Stimulated activated memory B cell treated with anti-CD40 and anti-IgM and Interleukin-4, amounts not matched to agents 10 μg/mL and 1 μg/mL and 100 μg/mL, for 72 hours (primary cell): ENCODE results near the gene PFKL.

Experiments used
- ATAC-seq: fragments of 150-1000 bp; cut with Tn5 transposase; 2 replicates; pipeline ENCODE4 v1.10.0; 2021
- H3K27ac Mint-ChIP-seq: one replicate; pipeline ENCODE4 v1.8.0; 2022; ENCODE audit warnings: mild to moderate bottlenecking, mixed read lengths
- H3K27me3 Mint-ChIP-seq: one replicate; pipeline ENCODE4 v1.8.0; 2022; ENCODE audit warnings: mixed read lengths
- H3K36me3 Mint-ChIP-seq: one replicate; pipeline ENCODE4 v1.8.0; 2022; ENCODE audit warnings: mixed read lengths
- H3K4me1 Mint-ChIP-seq: one replicate; pipeline ENCODE4 v1.8.0; 2022; ENCODE audit warnings: mixed read lengths
- H3K4me3 Mint-ChIP-seq: one replicate; pipeline ENCODE4 v1.8.0; 2022; ENCODE audit warnings: mild to moderate bottlenecking, moderate library complexity, mixed read lengths
- H3K9me3 Mint-ChIP-seq: one replicate; pipeline ENCODE4 v1.8.0; 2022; ENCODE audit warnings: mixed read lengths

The PFKL gene

DNA sequence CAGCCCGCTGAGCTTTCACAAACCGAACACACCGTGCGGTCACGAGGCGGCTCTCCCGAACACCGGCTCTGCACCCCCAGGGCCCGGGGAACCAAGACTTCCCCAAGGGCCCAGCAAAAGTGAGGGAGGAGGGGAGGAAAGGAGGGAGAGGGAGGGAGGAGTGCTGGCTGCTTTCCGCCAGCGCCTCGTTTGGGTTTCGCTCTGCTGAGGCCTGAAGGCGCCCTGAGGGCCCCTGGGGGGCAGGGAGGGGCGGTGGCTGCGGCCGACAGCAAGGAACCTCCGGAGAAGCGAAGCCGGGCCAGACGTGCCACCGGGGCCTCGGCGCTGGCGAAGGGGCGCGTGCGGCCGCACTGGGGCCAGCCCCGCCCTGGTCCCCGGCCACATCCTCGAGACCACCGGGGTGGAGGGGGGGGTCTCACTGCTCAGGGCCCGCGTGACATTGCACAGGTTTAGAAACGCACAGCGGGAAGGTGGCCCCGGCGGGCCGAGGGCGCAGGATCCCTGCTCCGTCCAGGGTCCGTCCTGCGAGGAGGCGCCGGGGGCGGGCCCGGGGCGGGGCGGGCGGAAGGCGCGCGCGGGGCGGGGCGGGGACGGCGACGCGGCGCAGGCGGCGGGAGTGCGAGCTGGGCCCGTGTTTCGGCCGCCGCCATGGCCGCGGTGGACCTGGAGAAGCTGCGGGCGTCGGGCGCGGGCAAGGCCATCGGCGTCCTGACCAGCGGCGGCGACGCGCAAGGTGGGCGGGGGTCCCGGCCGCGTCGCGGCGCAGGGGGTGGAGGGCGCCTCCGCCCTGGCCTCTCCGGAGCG, at the start of gene PFKL:
TSS of gene PFKL (plus strand) at position 596 of the 804 bp plus-strand sequence. CDS start at position 649, 53 bp downstream.
- Mint-ChIP-seq H3K4me3 (peak within 1 kb of the TSS; percentile 83), H3K36me3 (peaks cover under 1% of the 10 kb centered on the region), H3K4me1 (peaks cover 78% of the 10 kb centered on the region), H3K9me3 (no peaks in the 10 kb centered on the region), H3K27me3 (no peaks in the 10 kb centered on the region), H3K27ac (peak within 1 kb of the TSS; percentile 90)
- peak; percentile 84 for ATAC-seq

DNA sequence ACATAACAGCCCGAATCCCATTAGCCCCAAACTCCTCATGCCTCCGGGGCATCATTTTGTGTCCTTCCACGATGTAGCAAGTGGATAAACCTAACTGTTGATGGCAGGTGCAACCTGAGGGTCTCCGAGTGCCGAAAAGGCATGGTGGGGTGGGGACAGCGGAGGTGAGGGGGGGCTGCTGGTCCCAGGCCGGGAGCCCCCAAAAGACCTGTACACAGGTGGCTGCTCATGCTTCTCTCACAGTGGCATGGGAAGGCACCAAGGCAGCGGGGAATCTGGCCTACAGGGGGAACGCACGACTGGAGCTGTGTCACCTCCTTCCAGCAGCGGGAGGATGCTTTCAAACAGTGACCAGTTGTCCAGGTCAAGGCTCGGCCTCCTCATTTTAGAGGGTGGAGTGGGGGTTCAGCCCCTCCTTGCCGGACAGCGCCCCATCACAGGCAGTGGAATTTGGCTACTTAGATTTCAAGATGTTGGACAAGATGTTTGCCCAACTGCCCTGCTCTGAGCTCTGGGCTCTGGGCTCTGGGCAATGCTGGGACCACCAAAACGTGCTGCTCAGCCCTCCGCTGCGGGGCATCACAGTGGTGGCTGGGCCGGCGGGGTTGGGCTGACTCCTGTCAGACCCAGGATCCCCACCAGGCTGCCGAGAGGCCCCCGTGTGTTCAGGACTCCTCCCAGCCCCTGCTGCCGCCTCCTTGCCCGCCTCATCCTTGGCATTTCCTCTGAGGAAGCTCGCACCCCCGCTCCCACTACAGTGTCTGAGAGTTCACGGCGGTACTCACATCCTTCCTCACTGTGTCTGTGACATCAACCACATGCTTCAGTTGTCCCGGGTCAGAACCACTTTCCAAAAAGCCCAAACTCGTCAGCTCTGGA, 45.8 kb upstream of the PFKL start:
- Mint-ChIP-seq H3K36me3 (no peaks in the 10 kb centered on the region), H3K27ac (no peak overlapping the region)

DNA sequence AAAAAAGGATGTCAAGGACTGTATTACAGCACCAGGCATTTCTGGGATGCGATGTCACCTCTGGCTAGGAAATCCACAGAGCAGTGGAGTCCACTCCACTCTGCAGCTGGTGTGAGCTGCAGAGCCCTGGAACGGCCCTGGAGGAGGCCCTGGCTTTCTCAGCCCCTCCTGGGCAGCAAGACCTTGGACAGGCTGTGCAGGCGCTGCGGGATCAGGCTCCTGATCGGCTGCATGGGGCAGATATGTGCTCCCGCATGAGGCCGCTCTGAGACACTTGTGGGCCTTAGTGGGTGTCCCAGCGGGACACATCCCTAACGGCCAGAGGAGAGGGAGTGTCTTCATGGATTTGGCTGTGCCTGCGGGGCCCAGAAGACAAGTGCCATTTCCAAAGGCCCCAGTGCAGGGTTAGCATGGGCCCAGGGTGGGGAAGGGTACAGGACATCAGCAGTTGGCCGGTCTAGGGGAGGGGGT, 44.3 kb upstream of the PFKL start:
- ATAC-seq, result no peak
- Mint-ChIP-seq H3K9me3 (no peaks in the 10 kb centered on the region), H3K4me1 (peaks cover 6% of the 10 kb centered on the region), H3K27me3 (peaks cover 14% of the 10 kb centered on the region), H3K36me3 (no peaks in the 10 kb centered on the region), H3K27ac (no peak overlapping the region), H3K4me3 (no peak overlapping the region)

More for the DNA sequence above, 45.8 kb upstream of the PFKL start:
- peak; percentile 17 for ATAC-seq
- H3K9me3 Mint-ChIP-seq, result no peaks in the 10 kb centered on the region
- peaks cover 14% of the 10 kb centered on the region for H3K27me3 Mint-ChIP-seq
- no peak overlapping the region for H3K4me3 Mint-ChIP-seq
- H3K4me1 Mint-ChIP-seq, result peaks cover 6% of the 10 kb centered on the region

DNA sequence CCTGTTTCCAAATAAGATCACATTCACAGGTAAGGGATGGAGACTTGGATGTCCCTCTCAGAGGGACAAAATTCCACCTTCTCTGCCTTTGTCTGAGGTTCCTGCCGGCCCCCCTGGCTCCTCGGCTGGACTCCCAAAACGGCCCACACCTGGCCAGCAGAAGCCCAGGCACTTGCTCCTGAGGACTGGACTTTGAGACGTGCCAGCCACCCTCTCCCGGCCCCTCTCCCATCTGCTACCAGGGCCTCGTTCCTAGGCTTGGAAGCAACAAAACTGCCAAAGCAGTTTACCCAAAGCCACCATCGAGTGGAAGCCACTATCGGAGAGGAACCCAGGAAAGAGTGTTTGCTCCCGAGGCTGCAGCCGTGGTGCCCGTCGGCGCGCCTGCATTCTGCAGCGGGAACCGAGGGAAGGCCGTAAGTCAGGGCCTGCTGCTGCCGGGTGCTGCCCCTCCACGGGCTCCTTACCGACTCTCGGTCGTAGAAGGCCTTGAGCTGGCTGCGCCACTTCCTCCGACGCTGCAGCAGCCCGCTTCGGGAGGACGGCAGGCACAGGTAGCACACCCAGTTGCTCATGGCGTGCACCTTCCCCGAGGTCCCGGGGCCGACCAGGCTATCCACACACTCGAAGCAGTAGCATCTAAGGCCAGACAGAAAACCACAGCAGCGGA, 41.7 kb upstream of the PFKL start:
- Mint-ChIP-seq H3K4me1 (peaks cover 6% of the 10 kb centered on the region), H3K9me3 (no peaks in the 10 kb centered on the region), H3K36me3 (no peaks in the 10 kb centered on the region), H3K27ac (peak overlapping the region; percentile 40), H3K4me3 (no peak overlapping the region), H3K27me3 (peaks cover 14% of the 10 kb centered on the region)
- no peak for ATAC-seq

DNA sequence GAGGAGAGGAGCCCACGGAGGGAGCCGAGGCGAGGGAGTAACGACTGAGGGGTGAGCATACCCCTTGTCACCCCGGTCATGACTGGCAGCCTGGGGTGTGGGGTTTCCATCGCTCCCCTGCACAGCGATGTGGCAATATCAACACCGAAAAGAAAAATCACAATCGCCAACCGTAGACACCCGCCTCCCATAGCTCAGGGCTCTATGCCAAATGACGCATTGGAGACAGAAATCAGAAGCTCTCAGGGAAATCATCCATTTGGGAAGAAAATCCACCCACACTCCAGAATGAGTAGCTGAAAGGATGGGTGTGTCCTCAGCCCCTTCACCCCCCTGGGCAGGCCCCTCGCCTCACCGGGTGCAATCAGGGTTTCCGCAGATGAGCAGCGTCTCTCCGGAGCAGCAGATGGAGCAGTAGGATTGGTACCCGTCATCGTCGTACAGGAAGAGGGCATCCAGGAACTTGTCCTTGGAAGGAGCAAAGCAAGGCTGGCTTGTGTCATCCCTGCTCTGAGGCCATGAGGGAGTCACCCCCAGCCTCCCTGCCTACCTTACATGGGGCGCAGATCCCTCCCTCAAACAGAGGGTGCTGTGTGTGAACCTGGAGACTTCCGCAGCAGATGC, 40.7 kb upstream of the PFKL start:
- no peak for ATAC-seq
- Mint-ChIP-seq H3K27ac (no peak overlapping the region), H3K36me3 (no peaks in the 10 kb centered on the region), H3K4me1 (peaks cover 5% of the 10 kb centered on the region), H3K9me3 (no peaks in the 10 kb centered on the region), H3K4me3 (no peak overlapping the region), H3K27me3 (peaks cover 6% of the 10 kb centered on the region)

DNA sequence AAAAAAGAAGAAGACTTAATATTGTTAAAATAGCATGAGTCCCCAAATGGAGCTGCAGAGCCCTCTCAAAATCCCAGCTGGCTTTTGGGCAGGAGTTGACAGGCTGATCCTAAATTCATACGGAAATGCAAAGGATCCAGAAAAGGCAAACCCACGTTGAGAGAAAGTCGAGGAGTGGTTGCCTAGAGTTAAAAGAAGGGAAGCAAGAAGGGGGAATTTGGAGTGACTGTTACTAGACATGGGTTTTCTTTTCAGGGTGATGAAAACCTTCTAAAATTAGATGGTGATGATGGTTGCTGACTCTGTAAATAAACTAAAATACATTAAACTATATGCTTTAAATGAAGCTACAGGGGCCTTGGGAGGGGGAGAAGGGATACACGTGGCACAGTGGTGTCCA, 39.8 kb upstream of the PFKL start:
- Mint-ChIP-seq H3K9me3 (no peaks in the 10 kb centered on the region), H3K36me3 (no peaks in the 10 kb centered on the region), H3K4me3 (no peak overlapping the region), H3K27me3 (peaks cover 6% of the 10 kb centered on the region), H3K27ac (no peak overlapping the region), H3K4me1 (no peaks in the 10 kb centered on the region)
- ATAC-seq, result no peak

DNA sequence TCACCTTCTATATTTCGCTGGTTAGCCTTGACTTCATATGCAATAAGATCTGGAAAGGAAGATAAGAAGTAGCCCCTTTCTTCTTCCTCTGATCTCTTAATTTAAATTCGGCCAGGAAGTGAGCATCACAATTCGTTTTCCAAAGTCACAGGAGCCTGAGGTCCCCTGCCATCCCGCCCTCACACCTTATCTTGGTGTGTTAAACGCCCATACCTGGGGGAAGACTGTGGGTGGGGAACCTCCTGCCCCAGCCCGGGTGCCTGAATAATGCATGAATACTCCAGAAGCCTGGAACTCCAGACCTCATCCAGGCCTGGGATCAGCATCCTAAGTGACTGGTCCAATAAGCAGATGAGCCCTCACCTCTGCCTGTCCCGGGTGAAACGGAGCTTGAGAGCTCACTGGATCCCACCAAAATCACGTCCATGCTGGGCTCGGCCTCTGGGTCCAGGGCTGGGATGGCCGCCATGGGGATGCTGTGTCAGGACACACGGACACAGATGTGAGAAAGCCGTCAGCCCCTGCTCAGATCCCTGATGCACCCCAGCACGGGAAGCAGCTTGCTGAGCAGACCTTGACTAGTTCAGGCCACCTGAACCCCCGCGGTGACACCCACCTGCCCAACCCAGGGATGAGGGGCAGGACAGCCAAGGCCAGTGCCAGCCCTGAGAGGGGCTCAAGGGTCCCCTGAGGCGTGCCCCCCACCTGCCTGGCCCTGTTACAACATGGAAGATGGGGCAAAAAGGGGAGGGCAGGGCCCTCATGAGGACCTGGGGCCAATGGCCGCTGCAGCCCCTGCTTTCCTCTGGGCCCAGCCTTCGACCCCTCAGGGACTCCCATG, 38.8 kb upstream of the PFKL start:
- peak overlapping the region; percentile 32 for H3K27ac Mint-ChIP-seq
- no peak for ATAC-seq
- H3K9me3 Mint-ChIP-seq, result no peaks in the 10 kb centered on the region

DNA sequence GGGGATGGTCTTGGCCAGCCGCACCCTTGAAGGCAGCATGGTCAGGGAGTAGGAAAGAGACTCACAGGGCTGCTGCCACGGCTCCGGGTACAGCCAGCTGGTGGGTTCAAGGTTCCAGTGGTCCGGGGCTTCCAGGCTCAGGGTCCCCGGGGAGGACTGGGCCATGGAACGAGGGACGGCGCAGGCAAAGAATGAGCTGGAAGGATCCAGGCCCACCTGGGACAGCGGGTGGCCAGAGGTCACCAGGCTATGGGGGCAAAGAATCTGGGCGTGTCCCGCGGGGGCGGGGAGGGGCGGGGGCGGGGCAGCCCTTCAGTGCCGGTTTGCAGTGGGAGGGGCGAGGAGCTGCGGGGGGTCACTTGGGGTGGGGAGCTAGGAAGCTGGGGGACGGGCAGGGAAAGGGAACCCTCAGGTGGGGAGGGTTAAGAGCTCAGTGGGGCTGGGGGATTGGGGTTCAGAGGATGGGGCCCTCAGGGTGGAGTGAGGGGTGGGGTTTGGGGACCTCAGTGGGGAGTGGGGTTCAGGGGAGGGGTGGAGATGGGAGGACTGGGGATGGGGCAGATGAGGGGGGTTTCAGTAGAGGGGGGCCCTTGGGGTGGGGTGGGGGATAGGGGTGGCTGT, 38.1 kb upstream of the PFKL start, which contains the start of gene DNMT3L:
TSS of gene DNMT3L (minus strand) at position 223 of the 621 bp plus-strand sequence. CDS start 638 bp downstream, outside the sequence.
- no peak within 1 kb of the TSS for H3K4me3 Mint-ChIP-seq
- peaks cover 3% of the 10 kb centered on the region for H3K4me1 Mint-ChIP-seq
- H3K9me3 Mint-ChIP-seq, result no peaks in the 10 kb centered on the region
- ATAC-seq, result peak; percentile 41
- H3K27me3 Mint-ChIP-seq, result peaks cover 6% of the 10 kb centered on the region
- H3K27ac Mint-ChIP-seq, result peak within 1 kb of the TSS; percentile 32
- H3K36me3 Mint-ChIP-seq, result no peaks in the 10 kb centered on the region

More for the DNA sequence above, 38.8 kb upstream of the PFKL start:
- Mint-ChIP-seq H3K4me3 (no peak overlapping the region), H3K4me1 (no peaks in the 10 kb centered on the region), H3K27me3 (peaks cover 6% of the 10 kb centered on the region), H3K36me3 (no peaks in the 10 kb centered on the region)

DNA sequence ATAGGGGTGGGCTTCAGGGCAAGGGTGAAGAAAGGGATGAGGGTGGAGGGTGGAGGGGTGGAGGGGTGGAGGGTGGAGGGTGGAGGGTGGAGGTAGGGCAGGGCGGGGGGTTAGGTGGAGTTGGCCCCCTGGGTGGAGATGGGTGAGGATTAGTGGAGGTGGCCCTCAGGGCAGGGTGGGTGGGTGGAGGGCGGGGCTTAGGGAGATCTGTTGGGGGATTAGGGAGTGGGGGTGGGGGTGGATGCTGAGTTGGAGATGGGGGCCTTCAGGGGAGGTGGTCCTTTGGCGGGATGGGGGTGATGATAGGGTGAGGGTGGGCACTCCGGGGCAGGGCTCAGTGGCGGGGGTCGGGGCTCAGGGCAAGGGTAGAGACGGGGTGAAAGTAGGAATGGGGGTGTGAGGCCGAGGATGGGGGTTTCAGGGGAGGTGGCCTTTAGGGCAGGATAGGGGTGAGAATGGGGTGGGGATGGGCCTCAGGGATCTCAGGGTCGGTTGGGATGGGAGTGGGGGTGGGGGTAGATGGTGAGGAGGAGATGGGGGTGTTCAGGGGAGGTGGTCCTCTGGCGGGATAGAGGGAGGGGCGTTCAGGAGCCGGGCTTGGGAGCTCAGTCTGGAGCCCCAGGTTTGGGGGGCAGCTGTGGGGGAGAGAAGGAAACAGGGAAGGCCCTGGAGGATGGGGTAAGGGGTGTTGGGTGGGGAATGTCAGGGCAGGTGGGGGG, 37.4 kb upstream of the PFKL start:
- H3K27ac Mint-ChIP-seq, result no peak overlapping the region
- peaks cover 6% of the 10 kb centered on the region for H3K27me3 Mint-ChIP-seq
- H3K4me3 Mint-ChIP-seq, result no peak overlapping the region
- ATAC-seq, result peak; percentile 34
- peaks cover 6% of the 10 kb centered on the region for H3K4me1 Mint-ChIP-seq
- H3K9me3 Mint-ChIP-seq, result no peaks in the 10 kb centered on the region
- H3K36me3 Mint-ChIP-seq, result no peaks in the 10 kb centered on the region

DNA sequence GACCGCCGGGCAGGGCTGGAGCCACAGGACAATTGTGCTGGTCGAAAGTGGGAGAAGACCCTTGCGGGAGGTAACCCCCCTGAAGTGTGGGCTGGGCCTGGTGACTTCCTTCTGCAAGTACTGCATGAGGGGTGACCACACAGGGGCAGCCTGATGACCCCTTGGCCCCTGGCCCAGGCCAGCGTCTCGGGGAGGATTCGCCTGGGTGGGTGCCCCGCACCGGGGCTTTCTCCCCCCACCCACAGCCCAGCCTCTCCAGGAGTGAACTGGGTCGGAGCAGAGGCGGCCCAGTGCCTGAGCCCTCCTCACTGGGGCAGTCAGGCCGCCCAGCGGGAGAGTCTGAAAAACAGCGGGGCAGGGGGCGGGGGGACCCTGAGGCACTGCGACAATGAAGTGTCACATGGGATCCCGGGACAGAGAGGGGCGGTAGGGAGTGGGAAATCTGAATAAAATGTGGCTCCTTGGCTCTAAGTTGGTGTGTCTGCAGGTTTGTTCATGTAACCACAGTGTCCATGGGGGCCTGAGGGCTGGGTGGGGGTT, 36.6 kb upstream of the PFKL start:
- no peaks in the 10 kb centered on the region for H3K36me3 Mint-ChIP-seq
- no peak overlapping the region for H3K4me3 Mint-ChIP-seq
- no peaks in the 10 kb centered on the region for H3K27me3 Mint-ChIP-seq
- no peaks in the 10 kb centered on the region for H3K9me3 Mint-ChIP-seq
- no peak overlapping the region for H3K27ac Mint-ChIP-seq
- ATAC-seq, result peak; percentile 38
- peaks cover 11% of the 10 kb centered on the region for H3K4me1 Mint-ChIP-seq

DNA sequence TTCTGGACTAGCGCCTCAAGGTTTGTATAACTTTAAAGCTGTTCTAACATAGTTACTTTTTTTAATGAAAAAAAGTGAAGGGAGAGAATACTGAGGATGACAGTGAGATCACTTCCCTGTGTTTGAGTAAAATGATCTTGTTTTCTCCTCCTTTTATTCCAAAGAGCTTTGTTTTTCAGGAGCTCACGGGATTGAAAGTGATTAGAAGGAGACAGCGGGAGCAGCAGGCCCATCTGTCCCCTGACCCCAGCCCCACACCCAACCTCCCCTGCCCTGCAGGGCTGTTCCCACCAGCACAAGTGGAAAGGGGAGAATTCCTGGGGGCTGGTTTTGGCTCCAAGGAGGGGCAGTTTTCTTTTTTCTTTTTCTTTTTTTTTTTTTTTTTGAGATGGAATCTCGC, 36.1 kb upstream of the PFKL start:
- Mint-ChIP-seq H3K36me3 (no peaks in the 10 kb centered on the region), H3K27ac (no peak overlapping the region), H3K27me3 (no peaks in the 10 kb centered on the region), H3K4me1 (peaks cover 11% of the 10 kb centered on the region), H3K9me3 (no peaks in the 10 kb centered on the region), H3K4me3 (no peak overlapping the region)
- no peak for ATAC-seq

DNA sequence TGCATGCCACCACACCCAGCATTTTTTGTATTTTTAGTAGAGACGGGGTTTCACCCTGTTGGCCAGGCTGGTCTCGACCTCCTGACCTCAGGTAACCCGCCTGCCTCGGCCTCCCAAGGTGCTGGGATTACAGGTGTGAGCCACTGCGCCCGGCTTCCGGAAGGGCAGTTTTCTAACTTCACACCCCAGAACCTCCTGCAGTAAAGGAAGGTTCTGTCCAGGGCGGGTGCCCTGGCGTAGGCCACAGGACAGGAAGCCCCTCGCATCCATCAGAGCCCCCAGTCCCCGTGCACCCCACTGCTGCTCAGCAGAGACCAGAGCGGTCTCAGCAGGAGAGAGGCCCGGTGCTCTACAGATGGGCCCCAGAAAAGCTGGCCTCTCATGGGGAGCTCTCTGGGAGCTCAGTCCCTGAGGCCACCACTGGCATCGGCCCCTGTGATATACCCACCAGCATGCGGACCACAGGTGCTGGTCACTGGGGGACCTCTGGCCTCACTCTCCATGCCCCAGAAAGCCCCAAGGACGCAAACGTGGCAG, 34.1 kb upstream of the PFKL start:
- no peaks in the 10 kb centered on the region for H3K27me3 Mint-ChIP-seq
- H3K4me3 Mint-ChIP-seq, result no peak overlapping the region
- no peak overlapping the region for H3K27ac Mint-ChIP-seq
- no peaks in the 10 kb centered on the region for H3K36me3 Mint-ChIP-seq
- H3K9me3 Mint-ChIP-seq, result no peaks in the 10 kb centered on the region
- peaks cover 11% of the 10 kb centered on the region for H3K4me1 Mint-ChIP-seq
- ATAC-seq, result no peak
